GM21619 (cell line): ENCODE measurements around the gene GNA14.
"Not testable (repeated sequence)": the region's sequence is repeated elsewhere in the genome, so short reads cannot be mapped to it uniquely, and the experiment has no call there.

ENCODE experiments used
- ATAC-seq: cut with Tn5 transposase; IDR thresholded peaks from one replicate; pipeline ENCODE4 v1.9.1; 2021; ENCODE audit not compliant: unreplicated experiment

Gene GNA14

DNA sequence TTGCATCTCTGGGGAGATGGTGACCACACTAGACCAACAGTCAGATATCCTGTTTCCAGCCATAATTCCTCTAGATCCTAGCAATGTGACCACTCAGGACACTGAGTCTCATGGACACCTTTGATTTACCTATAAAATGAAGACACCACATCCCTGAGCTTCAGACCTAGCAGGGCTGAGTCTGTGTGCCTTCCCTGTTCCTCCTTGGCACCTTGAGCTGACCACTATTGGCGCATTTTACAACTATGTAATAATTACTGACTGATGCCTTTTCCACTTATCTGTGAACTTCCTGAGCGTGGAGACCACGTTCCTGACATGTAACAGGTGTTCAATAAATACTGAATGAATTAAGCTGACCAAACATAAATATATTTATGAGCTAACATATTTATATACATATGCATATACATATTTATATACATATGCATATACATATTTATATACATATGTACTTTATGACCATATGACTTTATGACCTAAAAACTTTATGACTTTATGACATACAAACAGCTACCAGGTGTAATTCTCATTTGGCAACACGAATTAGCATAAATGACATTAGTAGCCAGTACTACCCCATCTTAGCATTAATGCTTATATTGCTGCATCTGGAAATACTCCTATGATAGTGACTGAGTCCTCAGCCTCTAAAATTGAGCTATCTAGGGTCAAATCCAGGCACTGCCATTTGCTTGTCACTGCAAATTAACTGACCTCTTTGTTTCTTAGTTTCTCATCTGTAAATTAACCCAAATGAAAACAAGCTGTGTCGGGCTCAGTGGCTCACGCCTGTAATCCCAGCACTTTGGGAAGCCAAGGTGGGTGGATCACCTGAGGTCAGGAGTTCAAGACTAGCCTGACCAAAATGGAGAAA is 150.6 kb downstream of the GNA14 start:
- ATAC-seq: no peak

DNA sequence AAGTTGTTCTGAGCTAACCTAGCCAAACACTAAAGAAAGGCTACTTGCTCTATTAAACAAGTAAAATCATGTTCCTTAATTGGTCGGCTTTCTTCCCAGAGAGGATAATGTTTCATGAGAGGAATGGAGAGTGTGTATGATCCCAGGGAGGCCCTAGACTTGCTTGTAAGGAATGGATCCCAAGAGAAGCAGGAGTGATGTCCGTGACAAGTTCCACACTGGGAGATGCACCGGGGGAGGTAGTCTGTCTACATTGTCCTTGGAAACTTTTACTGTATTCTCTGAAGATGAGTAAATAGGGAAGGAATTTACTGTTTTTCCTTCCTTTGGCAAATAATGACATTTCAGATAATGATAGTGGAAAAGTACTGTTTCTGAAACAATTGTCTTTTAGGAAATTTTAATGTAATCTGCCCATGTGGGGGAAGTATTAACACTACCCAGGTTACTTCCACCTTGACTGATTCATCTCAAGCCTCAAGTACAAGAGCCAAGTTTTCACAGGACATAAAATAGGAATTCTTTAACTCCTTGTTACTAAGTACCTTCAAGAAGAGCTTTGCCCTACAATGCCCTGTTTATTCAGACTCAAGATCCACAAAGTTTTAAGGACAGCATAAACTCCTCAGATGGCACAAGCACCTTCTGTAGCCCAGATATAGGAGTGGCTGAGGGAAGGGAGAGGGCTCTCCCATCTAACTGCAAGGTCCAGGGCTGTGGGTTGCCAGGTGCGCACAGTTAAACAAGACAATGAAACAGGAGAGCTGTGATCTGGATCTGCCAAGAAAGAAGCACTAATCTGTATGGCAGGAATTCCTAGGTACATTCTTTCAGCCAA is 152.1 kb downstream of the GNA14 start:
- ATAC-seq: no peak

DNA sequence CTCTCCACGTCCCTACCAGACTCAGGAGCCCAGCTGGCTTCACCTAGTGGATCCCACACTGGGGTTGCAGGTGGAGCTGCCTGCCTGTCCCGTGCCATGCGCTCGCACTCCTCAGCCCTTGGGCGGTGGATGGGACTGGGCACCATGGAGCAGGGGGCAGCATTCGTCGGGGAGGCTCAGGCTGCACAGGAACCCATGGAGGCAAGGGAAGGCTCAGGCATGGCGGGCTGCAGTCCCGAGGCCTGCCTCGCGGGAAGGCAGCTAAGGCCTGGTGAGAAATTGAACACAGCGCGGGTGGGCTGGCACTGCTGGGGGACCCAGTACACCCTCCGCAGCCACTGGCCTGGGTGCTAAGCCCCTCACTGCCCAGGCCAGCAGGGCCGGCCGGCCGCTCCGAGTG is 157.8 kb downstream of the GNA14 start:
- ATAC-seq: not testable (repeated sequence)

DNA sequence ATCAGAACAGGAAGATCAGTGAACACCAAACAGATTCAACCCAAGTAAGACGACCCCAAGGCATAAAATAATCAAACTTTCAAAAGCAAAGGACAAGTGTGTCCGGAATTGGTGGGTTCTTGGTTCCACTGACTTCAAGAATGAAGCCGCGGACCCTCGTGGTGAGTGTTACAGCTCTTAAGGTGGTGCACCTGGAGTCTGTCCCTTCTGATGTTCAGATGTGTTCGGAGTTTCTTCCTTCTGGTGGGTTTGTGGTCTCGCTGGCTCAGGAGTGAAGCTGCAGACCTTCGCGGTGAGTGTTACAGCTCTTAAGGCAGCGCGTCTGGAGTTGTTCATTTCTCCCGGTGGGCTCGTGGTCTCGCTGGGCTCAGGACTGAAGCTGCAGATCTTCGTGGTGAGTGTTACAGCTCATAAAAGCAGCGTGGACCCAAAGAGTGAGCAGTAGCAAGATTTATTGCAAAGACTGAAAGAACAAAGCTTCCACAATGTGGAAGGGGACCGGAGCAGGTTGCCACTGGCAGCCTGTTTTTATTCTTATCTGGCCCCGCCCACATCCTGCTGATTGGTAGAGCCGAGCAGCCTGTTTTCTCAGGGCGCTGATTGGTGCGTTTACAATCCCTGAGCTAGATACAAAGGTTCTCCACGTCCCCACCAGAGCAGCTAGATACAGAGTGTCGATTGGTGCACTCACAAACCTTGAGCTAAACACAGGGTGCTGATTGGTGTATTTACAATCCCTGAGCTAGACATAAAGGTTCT is 158.5 kb downstream of the GNA14 start:
- not testable (repeated sequence) for ATAC-seq

DNA sequence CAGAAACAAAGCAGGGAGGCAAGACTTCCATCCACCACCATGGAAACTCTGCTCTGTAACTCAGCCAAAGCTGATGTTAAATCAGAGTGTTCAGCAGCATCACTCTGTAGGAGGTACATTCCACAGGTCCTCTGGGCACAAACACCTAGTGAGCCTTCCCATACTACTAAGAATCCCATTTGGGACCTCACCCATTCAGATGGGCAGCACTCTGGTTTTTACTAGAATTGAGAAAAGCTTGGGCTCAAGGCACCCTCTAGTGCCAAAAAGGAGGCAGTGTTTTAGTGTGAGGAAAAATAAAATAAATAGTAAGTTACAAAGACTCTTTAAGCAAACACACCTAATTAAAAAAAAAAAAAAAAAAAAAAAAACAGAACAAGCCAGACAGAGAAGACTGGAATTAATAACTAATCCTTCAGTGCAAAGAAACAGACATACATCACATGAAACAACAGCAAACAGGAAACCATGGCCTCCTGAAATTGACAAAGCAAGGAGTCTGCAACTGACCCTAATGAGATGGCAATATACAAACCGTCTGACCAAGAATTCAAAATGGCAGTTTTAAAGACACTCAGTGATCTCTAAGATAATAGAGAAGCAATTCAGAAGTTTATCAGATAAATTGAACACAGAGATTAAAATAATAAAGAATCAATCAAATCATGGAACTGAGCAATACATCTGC is 159.5 kb downstream of the GNA14 start:
- peak; percentile 60 for ATAC-seq

DNA sequence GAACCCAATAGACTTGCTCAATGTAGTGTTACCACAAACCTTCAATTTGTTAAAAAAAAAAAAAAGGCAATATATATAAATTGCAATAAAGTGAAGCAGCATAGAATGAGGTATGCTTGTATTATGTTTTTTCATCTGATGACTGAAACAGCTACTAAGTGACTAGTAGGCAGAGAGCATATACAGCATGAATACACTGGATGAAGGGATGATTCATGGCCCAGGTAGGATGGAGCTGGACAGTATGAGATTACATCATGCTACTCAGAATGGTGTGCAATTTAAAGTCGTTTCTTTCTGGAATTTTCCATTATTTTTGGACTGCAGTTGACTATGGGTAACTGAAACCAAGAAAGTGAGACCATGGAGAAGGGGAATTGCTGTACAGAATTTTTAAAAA is 161.2 kb downstream of the GNA14 start:
- no peak for ATAC-seq

DNA sequence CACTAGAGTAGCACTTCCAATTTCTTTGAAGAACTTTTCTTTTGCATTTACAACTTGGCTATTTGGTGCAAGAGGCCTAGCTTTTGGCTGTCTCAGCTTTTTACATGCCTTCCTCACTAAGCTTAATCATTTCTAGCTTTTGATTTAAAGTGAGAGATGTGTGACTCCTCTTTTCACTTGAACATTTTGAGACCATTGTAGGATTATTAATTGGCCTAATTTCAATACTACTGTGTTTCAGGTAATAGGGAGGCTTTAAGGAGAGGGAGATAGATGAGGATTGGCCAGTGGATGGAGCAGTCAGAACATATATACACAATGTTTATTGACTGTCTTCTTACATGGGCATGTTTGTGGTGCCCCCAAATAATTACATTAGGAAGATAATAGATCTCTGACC is 161.7 kb downstream of the GNA14 start:
- ATAC-seq: no peak

DNA sequence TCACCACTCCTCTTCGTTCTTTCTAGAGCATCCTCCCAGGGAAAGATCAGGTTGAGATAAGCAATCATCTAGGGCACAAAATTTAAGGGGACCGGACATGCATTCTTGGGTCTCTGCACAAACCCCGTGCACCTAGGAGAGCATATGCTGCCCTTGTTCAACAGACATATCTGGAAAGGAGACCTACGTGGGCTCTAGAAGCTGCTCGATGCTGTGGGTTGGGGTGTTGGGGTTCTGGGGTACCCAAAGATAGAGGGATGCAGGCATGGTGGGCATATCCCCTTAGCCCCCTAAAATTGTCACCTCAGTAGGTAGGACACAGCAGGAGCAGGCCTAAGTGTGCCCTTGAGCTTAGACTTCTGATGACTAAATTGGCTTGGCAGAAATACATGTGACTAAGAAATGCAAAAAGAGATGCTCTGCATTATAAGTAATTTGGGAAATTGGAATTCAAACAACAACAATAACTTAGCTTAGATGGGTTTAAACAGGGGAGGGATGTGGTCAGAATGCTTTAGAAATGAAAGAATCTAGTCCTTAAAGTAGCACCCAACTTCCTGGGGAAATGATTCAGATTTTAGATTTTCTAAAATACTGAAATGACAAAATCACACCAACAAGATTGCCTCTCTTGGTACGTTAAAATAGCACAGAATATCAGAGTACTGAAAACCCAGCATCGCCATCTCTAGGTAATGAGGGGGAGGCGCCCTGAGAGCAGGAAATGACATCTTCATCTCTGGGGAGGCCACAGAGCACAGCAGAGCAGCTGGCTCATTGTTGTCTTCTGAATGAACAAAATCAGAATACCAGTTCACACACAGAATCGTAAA is 172.3 kb downstream of the GNA14 start:
- ATAC-seq: peak; percentile 100

DNA sequence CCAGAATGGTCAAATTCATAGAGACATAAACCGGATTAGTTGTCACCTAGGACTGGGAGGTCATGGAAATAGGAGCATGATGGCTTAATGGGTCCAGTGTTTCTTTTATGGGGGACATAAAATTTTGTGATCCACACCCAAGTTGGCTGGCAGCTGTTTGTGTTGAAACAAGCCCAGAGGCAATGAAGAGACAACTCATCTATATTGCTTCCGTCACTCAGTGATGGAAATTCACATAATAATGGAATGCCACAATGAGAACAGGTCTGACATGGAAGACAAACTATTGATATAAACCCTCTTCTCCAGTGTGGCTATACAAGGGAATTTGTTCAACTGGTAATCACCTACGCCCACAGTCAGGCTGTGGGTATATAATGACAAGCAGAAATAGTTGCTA is 173.2 kb downstream of the GNA14 start:
- ATAC-seq: no peak

DNA sequence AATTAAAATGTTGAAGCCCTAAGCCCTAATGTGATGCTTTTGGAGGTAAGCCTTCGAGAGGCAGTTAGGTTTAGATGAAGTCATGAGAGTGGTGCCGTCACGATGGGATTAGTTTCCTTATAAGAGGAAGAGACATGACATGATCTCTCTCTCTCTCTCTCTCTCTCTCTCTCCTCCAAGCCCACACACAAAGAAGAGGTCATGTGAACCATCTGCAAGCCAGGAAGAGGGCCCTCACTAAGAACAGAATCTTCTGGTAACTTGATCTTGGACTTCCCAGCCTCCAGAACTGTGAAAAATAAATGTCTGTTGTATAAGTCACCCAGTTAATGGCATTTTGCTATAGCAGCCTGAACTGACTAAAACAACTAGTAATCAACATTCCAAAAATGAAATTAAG is 175.5 kb downstream of the GNA14 start:
- ATAC-seq: no peak

DNA sequence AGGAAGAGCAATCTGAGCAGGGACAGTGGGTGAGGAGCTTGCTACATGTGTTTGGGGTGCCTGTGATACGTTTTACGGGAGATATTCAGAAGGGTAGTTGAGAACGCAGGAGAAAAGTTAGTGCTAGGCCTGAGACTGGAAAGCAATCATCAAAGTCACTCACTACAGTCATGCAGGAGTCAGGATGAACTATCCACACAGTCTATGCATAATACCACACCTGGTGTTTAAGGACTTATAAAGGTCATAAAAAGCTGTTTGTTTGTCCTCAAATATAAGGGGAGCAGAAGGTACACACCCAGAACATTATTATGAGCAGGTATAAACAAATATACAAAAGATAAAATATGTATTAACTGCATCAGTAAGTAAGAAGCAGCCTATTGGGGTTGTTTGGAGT is 176.6 kb downstream of the GNA14 start:
- ATAC-seq: no peak

DNA sequence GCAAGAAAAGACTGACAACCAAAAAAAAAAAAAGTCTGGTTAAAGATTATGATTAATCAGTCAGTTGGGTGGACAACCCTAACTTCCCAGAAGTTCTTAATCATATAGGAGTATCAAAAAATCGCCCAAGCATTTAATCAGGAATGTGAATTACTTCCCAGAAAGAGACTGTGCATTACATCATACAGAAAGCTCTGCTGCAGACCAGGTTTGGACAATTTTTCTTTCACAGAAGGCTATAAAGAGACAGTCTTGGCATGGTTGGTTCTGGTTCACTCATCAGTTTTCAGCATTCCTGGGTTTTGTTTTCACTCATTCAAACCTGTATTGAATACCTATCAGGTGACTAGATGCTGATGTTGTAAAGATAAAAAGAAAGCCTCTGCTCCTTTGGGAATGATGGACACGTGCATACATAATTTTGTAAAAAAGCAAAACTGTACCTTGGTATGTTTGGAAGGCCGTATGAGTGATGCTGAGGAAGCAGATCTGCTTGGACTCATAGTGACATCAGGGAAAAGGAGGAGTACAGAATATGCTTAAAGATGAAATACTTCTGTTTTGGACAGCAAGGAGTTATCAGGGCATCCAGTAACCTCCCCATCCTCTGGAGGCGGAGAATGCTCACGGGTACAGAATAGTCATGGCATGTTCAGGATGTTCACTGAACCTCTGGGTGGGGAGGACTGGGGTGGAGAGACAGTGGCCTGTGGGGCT is 178.4 kb downstream of the GNA14 start:
- ATAC-seq: no peak

DNA sequence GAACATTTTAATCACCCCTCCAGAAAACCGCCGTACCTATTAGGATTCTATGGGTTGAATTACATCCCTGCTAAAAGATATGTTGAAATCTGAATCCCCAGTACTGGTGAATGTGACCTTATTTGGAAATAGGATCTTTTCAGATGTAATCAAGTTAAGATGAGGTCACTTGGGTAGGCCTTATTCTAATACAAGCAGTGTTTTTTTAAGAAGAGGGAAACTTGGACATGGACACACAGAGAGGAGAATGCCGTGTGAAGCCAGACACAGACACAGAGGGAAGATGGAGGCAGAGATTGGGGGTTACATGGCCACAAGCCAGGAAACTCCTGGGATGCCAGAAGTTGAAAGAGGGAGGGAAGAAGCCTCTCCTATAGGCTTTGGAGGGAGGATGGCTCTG is 183.5 kb downstream of the GNA14 start:
- no peak for ATAC-seq

DNA sequence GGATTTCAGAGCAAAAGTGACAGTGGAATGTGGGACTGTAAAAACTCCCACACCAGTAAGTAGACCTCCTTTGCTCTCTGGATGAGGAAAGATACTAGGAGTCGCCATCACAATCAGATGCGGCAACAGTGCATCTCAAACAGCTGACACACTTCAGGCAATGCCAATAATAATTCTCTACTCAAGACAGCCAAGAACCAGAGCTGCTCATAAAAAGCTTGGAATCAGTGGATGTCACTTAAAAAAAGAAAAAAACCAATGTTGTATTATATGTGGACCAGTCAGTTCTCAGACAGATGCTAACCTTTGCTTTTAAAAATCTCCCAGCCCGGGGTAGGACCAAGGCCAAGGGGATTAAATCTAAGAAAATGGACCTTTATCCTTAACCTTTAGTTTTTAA is 185.0 kb downstream of the GNA14 start:
- no peak for ATAC-seq

DNA sequence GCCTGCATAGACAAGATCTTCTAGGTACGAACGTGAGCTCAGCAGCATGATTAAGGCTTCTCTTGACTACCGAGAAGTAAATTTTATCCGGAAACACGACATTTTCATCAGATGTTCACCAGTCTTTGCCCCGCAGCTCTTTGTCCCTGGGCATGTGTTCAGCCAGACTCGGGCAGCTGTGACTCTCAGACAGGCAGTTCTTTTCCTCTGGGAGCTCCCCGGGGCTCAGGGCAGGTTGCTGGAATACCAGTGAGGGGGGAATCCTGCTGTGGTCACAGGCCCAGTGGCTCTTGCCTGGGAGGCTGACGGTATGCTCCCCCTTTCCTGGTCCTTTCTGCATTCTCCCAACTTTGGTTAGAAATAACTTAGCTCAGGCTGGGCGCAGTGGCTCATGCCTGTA is 186.1 kb downstream of the GNA14 start:
- ATAC-seq: no peak

DNA sequence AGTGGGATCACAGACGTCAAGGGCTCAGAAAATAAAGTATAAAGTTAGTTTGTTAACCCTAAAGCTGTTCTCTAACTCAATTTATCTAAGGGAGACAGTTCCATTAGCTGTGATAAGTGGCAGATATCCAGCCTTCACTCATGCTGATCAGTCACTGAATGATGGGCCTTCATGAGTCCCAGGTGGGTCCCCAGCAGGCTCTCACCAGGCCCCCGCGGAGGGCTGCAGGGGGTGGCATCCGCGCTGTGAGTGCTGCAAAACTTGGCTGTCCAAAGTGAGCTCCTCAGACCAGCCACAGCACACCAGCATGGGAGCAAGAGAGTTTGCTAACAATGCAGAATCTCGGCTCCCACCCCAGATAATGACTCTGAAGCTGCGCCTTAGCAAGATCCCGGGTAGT is 187.2 kb downstream of the GNA14 start:
- ATAC-seq: no peak

DNA sequence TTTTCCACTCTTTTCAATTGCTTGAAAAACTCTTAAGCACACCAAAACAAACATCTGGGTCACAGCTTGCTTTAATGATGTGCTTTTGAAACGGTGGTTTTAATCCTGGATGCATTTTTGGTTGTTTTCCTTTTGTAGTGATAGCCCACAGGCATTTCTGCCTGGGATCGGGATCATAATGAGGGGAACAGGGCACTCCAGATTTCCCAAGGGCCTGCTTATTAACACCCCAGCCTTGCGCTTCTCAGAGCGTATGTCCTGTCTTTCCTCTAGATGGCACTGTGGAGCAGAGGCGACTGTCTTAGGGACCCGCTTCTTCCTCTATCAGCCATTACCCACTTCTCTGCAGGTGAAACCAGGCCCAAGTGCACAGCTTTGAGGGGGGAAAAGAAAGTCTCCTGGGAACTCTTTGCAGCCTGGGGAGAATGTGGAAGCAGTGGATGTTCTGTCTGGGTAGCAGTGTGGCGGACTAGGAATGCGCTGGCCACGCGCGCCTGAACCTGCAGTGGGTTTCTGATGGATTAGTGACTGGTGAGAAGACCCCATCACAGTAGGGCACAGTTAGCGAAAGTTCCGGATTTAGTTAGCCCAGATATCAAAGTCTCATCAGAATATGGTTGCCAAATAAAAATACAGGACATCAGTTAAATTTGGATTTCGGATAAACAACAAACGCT is 190.1 kb downstream of the GNA14 start:
- ATAC-seq: peak; percentile 86

DNA sequence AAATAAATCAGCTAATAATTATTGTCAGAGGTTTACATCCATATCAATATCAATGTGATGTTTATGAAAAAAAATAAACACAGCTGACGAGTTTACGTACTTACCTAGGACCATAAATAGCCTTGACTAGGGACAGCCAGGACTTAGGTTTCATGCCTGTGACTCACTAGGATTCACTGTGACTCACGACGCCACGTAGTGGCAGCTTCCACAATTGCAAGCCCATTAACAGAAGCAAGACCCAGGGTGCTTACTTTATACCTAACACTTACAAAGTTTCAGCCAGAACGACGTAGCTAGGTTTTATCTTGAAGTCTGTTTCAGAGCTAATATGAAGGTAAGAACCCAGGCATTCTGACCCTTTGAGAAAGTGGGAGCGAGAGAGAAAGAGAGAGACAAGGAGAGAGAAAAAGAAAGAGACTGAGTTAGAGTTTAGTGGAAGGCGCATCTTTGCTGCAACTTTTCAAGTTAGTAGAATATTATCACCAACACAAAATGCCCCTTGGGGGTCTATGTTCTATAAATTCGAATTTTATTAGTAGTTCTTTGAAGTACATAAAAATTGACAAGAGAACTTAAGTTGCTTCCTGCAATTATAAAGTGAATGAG is 191.2 kb downstream of the GNA14 start:
- ATAC-seq: peak; percentile 85
